KMS-11 (cell line): Measurements from ENCODE around the gene VSIG8.

ENCODE experiments used
- H2AFZ ChIP-seq: fragments of 200-600 bp; sonication (generic); 2 replicates; pipeline ENCODE4 v1.6.1; 2016; ENCODE audit warnings: antibody characterized with exemption, mixed run types, low read depth
- H3K27ac ChIP-seq: fragments of 200-600 bp; sonication (generic); 2 replicates; pipeline ENCODE4 v1.6.1; 2016; ENCODE audit warnings: mild to moderate bottlenecking, mixed run types
- H3K27me3 ChIP-seq: fragments of 200-600 bp; sonication (generic); 2 replicates; pipeline ENCODE4 v1.6.1; 2017; ENCODE audit warnings: mild to moderate bottlenecking, low read depth, mixed run types, moderate library complexity; ENCODE audit not compliant: insufficient read depth
- H3K36me3 ChIP-seq: fragments of 200-600 bp; sonication (generic); 2 replicates; pipeline ENCODE4 v1.6.1; 2017; ENCODE audit warnings: mild to moderate bottlenecking, mixed run types; ENCODE audit not compliant: insufficient read depth
- H3K4me1 ChIP-seq: fragments of 200-600 bp; sonication (generic); 2 replicates; pipeline ENCODE4 v1.6.1; 2016; ENCODE audit warnings: mild to moderate bottlenecking, low read depth, mixed run types; ENCODE audit not compliant: poor library complexity, severe bottlenecking
- H3K4me2 ChIP-seq: fragments of 200-600 bp; sonication (generic); 2 replicates; pipeline ENCODE4 v1.7.0; 2016; ENCODE audit warnings: mild to moderate bottlenecking, mixed run types
- H3K4me3 ChIP-seq: fragments of 200-600 bp; sonication (generic); IDR thresholded peaks from 2 replicates; pipeline ENCODE4 v1.6.1; 2017; ENCODE audit warnings: low read depth, low read length, mixed read lengths; ENCODE audit not compliant: insufficient read depth
- H3K79me2 ChIP-seq: fragments of 200-600 bp; sonication (generic); 2 replicates; pipeline ENCODE4 v1.6.1; 2016; ENCODE audit warnings: low read depth, mixed run types; ENCODE audit not compliant: insufficient read depth
- H3K9ac ChIP-seq: fragments of 200-600 bp; sonication (generic); 2 replicates; pipeline ENCODE4 v1.6.1; 2016; ENCODE audit warnings: mild to moderate bottlenecking, mixed run types
- H4K20me1 ChIP-seq: fragments of 200-600 bp; sonication (generic); 2 replicates; pipeline ENCODE4 v1.6.1; 2016; ENCODE audit warnings: mild to moderate bottlenecking, mixed run types; ENCODE audit not compliant: insufficient read depth
- TF ChIP-seq, protein P1 (sequence below): fragments of 200-600 bp; sonication (generic); conservative IDR thresholded peaks from 2 replicates; pipeline ENCODE4 v1.6.1; 2017; ENCODE audit warnings: low read depth, mild to moderate bottlenecking, antibody characterized with exemption, low read length, moderate library complexity, mixed read lengths

Gene VSIG8

DNA sequence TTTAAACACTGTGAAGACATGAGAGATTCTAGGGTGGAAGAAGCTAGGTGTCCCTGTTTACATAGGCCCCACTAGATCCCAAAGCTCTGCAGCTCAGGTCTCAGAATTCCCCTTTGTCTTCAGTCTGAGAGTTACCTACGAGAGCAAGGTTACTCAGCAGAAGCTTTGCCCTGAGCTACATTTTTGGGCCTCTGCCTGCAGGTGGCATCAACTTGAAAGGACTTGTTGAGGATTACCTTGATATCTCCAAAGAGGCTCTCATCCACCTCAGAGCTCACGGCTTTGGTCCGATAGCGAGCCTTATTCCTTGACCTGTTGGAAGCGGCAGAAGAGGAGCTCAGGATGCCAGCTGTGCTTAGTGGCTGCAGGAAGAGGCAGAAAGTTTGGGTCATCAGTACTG is 30.5 kb upstream of the VSIG8 start:
- Histone ChIP-seq H3K27me3 (no peaks in the 10 kb centered on the region), H3K9ac (no peak overlapping the region), H2AFZ (no peak overlapping the region), H3K36me3 (no peaks in the 10 kb centered on the region), H4K20me1 (no peaks in the 10 kb centered on the region), H3K79me2 (no peaks in the 10 kb centered on the region), H3K27ac (no peak overlapping the region), H3K4me1 (peaks cover 18% of the 10 kb centered on the region), H3K4me2 (no peak overlapping the region), H3K4me3 (no peak overlapping the region)
- TF ChIP-seq, protein P1, sequence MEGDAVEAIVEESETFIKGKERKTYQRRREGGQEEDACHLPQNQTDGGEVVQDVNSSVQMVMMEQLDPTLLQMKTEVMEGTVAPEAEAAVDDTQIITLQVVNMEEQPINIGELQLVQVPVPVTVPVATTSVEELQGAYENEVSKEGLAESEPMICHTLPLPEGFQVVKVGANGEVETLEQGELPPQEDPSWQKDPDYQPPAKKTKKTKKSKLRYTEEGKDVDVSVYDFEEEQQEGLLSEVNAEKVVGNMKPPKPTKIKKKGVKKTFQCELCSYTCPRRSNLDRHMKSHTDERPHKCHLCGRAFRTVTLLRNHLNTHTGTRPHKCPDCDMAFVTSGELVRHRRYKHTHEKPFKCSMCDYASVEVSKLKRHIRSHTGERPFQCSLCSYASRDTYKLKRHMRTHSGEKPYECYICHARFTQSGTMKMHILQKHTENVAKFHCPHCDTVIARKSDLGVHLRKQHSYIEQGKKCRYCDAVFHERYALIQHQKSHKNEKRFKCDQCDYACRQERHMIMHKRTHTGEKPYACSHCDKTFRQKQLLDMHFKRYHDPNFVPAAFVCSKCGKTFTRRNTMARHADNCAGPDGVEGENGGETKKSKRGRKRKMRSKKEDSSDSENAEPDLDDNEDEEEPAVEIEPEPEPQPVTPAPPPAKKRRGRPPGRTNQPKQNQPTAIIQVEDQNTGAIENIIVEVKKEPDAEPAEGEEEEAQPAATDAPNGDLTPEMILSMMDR, result peak; percentile 46

- H3K9ac ChIP-seq, result no peak overlapping the region
- H3K36me3 ChIP-seq, result no peaks in the 10 kb centered on the region
- no peak overlapping the region for H3K4me3 ChIP-seq
- H3K79me2 ChIP-seq, result no peaks in the 10 kb centered on the region
- H2AFZ ChIP-seq, result no peak overlapping the region
- H3K27ac ChIP-seq, result no peak overlapping the region
- H3K4me2 ChIP-seq, result no peak overlapping the region
- no peaks in the 10 kb centered on the region for H4K20me1 ChIP-seq
- peaks cover 27% of the 10 kb centered on the region for H3K4me1 ChIP-seq
- no peaks in the 10 kb centered on the region for H3K27me3 ChIP-seq
- TF ChIP-seq, protein P1, result peak; percentile 100
These were observed 29.1 kb upstream of the VSIG8 start for GRCh38 chr1:159891275-159892157.

DNA sequence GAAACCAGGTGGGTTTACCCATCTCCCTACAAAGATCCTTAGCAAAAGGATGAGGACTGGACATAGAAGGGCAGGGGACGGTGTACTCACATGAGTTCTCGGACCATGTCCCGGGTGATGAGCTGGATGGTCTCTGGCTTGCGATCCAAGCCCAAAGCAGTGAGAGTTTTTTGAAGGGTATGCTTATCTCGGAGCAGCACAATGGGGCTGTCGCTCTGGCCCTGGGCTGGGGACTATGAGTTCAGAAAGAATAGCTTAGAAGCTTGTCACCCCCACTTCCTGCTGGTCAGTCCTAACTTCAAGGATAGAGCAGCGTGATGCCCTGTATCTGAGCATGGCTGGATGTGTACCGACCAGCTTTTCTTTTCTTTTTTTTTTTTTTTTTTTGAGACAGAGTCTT is 27.9 kb upstream of the VSIG8 start:
- Histone ChIP-seq H3K36me3 (no peaks in the 10 kb centered on the region), H3K27me3 (no peaks in the 10 kb centered on the region), H3K4me3 (no peak overlapping the region), H2AFZ (no peak overlapping the region), H3K9ac (no peak overlapping the region), H4K20me1 (no peaks in the 10 kb centered on the region), H3K27ac (no peak overlapping the region), H3K79me2 (no peaks in the 10 kb centered on the region), H3K4me2 (no peak overlapping the region), H3K4me1 (peaks cover 27% of the 10 kb centered on the region)
- TF ChIP-seq, protein P1, result no peak

DNA sequence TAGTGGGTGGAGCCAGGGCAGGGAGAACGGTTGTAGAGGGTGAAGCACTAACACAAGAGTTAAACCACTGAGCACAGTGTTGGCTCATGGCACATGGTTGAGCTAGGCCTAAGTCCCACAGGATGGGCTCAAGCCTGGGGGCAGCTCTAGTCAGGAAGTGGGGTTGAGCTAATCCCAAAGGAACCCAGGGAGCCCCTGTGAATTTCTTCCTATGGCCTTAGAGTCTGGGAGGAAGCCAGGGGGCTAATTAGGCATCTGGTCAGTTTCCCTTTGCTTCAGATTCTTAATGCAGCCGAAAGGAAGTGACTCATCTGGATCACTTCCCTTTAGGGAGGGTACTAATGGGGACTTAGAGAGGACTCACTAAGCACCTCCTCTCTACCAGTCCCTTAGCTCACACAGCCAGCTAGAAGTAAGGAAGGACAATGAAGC is 27.4 kb upstream of the VSIG8 start:
- Histone ChIP-seq H4K20me1 (no peaks in the 10 kb centered on the region), H3K79me2 (no peaks in the 10 kb centered on the region), H3K4me3 (no peak overlapping the region), H3K4me2 (no peak overlapping the region), H3K4me1 (peaks cover 27% of the 10 kb centered on the region), H3K36me3 (no peaks in the 10 kb centered on the region), H3K9ac (no peak overlapping the region), H3K27ac (no peak overlapping the region), H3K27me3 (no peaks in the 10 kb centered on the region), H2AFZ (no peak overlapping the region)
- TF ChIP-seq, protein P1, result no peak
